ENCODE data around the gene GPR27. TPM values are rescaled to one million over a fixed set of nuclear protein-coding genes. Genes with fewer than 3 reads are reported as not detected.

Gene GPR27
- total RNA-seq, 1 experiment from 2014 or later: 15.5 TPM

DNA sequence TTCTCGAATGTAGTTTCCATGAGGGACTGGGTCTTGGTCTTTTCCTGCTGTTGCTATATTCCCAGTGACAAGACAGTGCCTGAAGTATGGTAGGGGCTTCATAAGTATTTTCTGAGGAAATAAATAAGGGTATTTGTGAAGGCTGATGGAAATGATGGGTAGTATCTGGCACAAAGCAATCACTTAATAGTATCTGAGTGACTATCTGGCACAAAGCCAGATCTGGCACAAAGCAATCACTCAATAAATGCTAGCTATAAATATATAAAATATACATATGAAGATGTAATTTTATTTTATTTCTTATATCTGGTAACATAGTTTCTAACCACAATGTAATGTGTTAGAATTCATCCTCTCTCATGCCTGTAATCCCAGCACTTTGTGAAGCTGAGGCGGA is 52.0 kb downstream of the GPR27 start:
- Histone ChIP-seq H3K23ac (ENCODE audit: insufficient read length, low read depth, low read length) (no peak overlapping the region), H3K79me1 (ENCODE audit: insufficient read depth, low read depth, low read length, poor library complexity, severe bottlenecking) (no peaks in the 10 kb centered on the region), H3K27me3 (ENCODE audit: insufficient read depth, low read length) (no peaks in the 10 kb centered on the region), H2BK20ac (ENCODE audit: low read depth, low read length, poor library complexity, severe bottlenecking) (no peak overlapping the region), H4K91ac (ENCODE audit: insufficient read length, low read depth, low read length) (no peak overlapping the region), H2BK120ac (ENCODE audit: low read depth, low read length, poor library complexity, severe bottlenecking) (no peak overlapping the region), H3K9me3 (ENCODE audit: control insufficient read depth, low read depth, low read length) (no peaks in the 10 kb centered on the region), H3K14ac (ENCODE audit: insufficient read depth, low read length) (no peak overlapping the region), H3T11ph (ENCODE audit: low read length) (no peak overlapping the region), H3K23me2 (ENCODE audit: insufficient read length, low read depth, low read length, poor library complexity, severe bottlenecking) (no peaks in the 10 kb centered on the region), H3K4me1 (ENCODE audit: insufficient read depth, low read length) (no peaks in the 10 kb centered on the region; the same call in 1 of the 2 replicates), H3K18ac (ENCODE audit: insufficient read length, low read depth, low read length) (no peak overlapping the region), H4K20me1 (ENCODE audit: control insufficient read depth, insufficient read depth, insufficient read length) (no peaks in the 10 kb centered on the region), H3K56ac (ENCODE audit: insufficient read length, low read depth, low read length) (no peak overlapping the region), H3K27ac (ENCODE audit: insufficient read length, low read depth, low read length) (no peak overlapping the region), H4K5ac (ENCODE audit: insufficient read length, low read depth, low read length) (no peak overlapping the region), H2BK12ac (ENCODE audit: insufficient read length, low read depth, low read length) (no peak overlapping the region), H2AFZ (ENCODE audit: low read length) (no peak overlapping the region), H3K79me2 (ENCODE audit: insufficient read depth, low read length) (no peaks in the 10 kb centered on the region), H2AK5ac (ENCODE audit: insufficient read length, low read length) (no peak overlapping the region), H3K9ac (ENCODE audit: extremely low read depth, insufficient read length, low read length) (no peak overlapping the region), H3K4me2 (ENCODE audit: insufficient read depth, insufficient read length, low read length) (no peak overlapping the region), H3K4ac (ENCODE audit: low read depth, low read length) (no peak overlapping the region), H2BK15ac (ENCODE audit: low read depth, low read length) (no peak overlapping the region), H4K8ac (replicated peaks; ENCODE audit: insufficient read length, low read depth, low read length) (no peak overlapping the region), H2BK5ac (ENCODE audit: insufficient read length, low read length) (no peak overlapping the region)
- Mint-ChIP-seq H3K4me3 (no peak overlapping the region), H3K4me1 (peaks cover 24 to 28% of the 10 kb centered on the region in 2 experiments), H3K9me3 (no peaks in the 10 kb centered on the region), H3K36me3 (ENCODE audit: insufficient read depth in 1 of 3, low read depth in 3 of 3) (no peaks in the 10 kb centered on the region), H3K27ac (no peak overlapping the region), H3K27me3 (ENCODE audit: low read depth) (no peaks in the 10 kb centered on the region; the same call in 1 of the 2 replicates)
- no peak for DNase-seq
- no CpG with 5 or more reads among the region's 2 CpGs for WGBS (ENCODE audit: extremely low coverage, insufficient read length, low lambda C conversion rate)
- TF ChIP-seq, protein P1, sequence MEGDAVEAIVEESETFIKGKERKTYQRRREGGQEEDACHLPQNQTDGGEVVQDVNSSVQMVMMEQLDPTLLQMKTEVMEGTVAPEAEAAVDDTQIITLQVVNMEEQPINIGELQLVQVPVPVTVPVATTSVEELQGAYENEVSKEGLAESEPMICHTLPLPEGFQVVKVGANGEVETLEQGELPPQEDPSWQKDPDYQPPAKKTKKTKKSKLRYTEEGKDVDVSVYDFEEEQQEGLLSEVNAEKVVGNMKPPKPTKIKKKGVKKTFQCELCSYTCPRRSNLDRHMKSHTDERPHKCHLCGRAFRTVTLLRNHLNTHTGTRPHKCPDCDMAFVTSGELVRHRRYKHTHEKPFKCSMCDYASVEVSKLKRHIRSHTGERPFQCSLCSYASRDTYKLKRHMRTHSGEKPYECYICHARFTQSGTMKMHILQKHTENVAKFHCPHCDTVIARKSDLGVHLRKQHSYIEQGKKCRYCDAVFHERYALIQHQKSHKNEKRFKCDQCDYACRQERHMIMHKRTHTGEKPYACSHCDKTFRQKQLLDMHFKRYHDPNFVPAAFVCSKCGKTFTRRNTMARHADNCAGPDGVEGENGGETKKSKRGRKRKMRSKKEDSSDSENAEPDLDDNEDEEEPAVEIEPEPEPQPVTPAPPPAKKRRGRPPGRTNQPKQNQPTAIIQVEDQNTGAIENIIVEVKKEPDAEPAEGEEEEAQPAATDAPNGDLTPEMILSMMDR (conservative IDR thresholded peaks at IDR 0.05): no peak

Other genes starting within 250 kb of the GPR27 start
- gene FOXP1, start 170.1 kb upstream of the GPR27 start, total RNA-seq (2021): 71.3 and 75.3 TPM in 2 replicates
- 12.9 and 13.1 TPM in 2 replicates for gene EIF4E3, start 28.5 kb upstream of the GPR27 start, total RNA-seq (2021)
- gene PROK2, start 31.3 kb downstream of the GPR27 start, total RNA-seq (2021): 1.4 and 1.7 TPM in 2 replicates

Measured in H9 (cell line).